GM18502 (cell line): Measurements from ENCODE around the gene PRICKLE3.
A peak's percentile ranks its signal among the peaks of the same experiment; 100 is the strongest.

Experiments
- ATAC-seq: cut with Tn5 transposase; IDR thresholded peaks from one replicate; pipeline ENCODE4 v1.9.1; 2021; ENCODE audit warnings: mild to moderate bottlenecking; ENCODE audit not compliant: unreplicated experiment, poor library complexity

Gene PRICKLE3

DNA sequence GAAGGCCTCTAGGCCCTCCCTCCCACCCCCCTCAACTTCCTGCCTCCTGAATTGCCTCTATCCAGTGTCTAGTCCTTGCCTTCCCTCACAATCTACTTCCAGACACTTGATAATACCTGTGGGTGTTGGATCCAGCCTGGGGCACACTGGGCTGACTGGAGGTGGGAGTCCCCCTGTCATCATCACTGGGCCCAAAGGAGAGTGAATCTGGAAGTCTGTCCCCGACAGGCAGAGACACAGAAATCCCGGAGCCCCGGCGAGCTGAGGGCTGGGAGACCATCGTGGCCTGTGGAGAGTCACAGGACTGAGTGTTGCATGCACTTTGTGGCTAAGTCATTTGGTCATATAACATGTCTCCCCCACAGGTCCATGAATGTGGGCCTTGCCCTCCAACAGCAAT, 22.2 kb upstream of the PRICKLE3 start:
- ATAC-seq, result no peak

DNA sequence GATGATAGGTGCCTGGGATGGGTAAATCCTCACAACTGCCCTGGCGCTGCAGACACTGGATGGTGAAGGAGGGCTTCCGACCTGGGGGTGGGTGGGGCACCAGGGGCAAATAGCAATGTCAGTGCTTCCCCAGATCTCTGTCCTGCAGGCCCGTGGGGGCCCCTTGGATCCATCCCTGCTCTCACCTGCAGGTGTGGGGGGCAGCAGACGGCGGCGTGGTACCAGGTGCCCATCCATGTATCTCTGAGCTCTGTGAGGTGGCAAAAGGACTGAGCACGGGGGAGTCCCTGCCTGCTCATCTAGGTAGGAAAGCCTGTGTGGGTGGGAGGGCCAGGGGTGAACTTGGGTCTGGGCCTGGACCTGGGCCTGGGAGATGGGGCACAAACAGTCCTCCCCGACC, 20.4 kb upstream of the PRICKLE3 start:
- no peak for ATAC-seq

DNA sequence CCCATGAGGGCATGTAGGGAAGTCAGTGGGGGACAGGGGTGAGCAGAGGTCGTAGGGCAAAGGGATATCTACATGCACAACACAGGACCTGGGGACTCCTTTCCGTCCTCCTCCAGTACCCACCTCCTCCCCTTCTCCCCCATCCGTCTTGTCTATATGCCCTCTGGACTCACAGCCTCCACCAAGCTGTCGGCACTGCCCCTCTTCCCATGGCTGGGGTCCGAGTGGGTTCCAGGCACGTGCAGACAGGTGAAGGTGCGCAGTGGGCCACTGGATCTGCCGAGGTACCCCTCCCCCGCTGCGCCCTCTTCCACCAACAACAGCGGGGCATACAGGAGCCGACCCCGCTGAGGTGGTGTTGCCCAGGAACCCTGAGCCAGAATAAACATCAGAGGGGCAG, 19.3 kb upstream of the PRICKLE3 start:
- no peak for ATAC-seq

DNA sequence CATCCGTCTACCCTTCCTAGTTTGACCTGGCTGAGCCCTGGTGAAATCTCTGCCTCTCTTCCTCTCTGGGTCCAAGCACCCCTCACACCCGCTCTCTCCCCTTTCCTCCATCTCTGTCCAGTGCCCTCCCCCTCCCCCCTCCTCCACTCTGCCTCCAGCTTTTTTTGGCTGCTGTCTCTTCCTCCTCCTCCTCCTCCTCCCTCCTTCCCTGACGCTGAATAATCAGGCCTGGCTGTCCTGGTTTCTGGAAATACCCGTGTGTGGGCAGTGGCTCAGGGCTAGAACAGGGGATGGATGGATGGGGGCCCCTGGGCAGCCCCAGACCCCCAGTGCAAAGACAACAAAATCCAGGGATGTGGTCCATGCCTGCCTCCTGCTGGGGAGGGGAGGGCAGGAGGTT, 18.5 kb upstream of the PRICKLE3 start:
- ATAC-seq, result no peak

DNA sequence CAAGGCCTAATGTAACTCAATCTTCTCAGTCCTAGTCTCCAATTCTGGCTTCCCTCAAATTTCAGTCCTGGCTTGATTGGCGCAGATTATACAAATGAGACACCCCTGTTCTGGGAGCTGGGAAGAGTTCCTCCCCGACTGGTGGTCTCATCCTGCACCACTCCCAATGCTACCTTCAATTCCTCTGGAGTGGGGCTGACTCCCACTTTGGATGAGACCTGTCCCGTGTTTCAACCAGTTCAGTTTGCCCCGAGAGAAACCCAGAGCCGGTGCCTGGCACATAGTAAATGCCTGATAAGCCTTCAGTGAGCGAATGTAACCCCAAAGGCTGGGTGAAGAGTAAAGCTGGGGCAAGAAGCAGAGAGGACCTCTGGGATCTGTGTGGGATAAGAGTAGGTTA, 17.8 kb upstream of the PRICKLE3 start:
- ATAC-seq, result no peak

DNA sequence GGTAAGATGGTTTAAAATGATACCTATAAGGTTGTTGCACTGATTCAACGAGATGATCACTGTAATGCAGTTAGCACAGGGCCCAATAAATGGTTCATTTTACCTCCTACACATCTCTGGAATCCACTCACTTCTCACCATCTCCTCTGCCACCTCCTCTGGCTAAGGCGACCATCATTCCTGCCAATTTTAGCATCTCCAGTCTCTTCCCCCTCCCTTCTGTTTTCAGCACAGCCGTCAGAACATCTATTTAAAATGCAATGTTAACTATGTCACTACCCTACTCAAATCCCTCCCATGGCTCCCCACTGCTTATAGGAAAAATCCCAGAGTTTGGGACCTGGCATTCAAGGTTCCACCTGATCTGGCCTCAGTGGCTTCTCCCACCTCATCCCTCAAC, 17.4 kb upstream of the PRICKLE3 start:
- ATAC-seq, result no peak

DNA sequence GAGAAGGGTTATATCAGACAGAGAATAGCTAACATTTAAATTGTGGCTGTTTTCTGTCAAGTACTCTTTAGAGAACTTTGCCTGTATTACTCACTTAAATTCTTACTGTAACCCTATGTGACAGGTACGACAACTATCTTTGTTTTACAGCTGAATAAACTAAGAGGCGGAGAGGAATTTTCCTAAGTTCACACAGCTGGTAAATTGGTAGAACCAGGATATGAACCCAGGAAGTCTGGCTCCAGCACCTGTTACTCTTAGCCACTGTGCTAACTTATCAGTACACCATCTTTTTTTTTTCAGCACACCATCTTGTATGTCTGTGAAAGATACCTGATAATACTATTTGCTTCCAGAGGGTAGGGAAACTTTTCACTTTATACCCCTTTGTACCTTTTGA, 15.8 kb upstream of the PRICKLE3 start:
- no peak for ATAC-seq

DNA sequence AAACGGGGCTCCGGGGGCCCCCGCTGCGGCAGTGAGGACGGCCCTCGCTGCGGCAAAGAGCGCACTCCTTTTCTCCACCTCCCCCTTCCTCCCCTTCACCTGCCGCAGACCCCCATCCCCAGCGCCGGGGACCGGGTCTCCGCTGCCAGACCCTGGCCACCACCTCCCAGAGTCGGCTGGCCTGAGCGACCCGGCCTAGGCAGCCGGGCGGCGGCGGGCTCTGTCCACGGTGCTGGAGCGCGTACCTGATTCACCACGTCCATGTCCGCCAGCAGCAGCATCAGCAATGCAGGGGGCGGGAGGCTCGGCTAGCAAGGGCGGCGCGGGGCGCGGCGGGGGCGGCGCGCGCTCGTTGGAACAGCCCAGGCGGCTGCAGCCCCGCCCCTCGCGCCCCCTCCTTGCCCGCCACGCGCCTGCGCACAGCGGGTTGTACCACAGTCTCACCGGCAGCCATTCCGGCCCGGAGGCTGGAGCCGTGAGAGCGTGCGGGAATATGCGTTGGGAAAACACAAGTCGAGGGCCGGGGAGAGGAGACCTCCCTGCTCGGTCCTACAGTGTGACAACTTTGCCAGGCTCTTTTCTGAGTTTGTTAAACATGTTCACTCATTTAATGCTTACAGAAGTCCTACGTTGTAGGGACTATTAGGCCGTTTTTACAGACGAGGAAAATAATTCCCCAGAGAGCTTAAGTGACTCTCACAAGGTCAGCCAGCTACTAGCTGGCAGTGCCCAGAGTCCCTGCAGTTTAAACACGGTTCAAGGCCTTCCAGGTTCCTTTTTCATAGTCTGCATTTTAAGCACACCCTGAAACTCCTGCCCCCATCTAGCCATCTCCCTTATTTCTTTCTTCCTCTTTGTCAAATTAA, 14.0 kb upstream of the PRICKLE3 start, which contains the start of gene SYP:
SYP (minus strand) TSS at position 288 of the 866 bp plus-strand sequence; CDS start at position 281, 7 bp downstream.
- ATAC-seq, result peak; percentile 97

DNA sequence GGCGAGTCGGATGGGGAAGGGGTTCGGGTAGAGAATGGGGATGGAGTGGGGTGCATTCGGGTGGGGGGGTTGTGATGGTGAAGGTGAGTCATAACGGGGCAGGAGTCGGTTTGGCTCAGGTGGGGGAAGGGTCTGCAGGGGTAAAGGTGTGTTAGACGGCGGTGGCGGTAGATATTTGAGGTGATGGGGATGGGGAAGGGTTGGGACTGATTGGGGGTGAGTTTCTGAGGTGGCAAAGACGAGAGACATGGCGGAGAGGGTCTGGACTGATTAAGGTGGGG, 13.1 kb upstream of the PRICKLE3 start:
- ATAC-seq, result no peak

DNA sequence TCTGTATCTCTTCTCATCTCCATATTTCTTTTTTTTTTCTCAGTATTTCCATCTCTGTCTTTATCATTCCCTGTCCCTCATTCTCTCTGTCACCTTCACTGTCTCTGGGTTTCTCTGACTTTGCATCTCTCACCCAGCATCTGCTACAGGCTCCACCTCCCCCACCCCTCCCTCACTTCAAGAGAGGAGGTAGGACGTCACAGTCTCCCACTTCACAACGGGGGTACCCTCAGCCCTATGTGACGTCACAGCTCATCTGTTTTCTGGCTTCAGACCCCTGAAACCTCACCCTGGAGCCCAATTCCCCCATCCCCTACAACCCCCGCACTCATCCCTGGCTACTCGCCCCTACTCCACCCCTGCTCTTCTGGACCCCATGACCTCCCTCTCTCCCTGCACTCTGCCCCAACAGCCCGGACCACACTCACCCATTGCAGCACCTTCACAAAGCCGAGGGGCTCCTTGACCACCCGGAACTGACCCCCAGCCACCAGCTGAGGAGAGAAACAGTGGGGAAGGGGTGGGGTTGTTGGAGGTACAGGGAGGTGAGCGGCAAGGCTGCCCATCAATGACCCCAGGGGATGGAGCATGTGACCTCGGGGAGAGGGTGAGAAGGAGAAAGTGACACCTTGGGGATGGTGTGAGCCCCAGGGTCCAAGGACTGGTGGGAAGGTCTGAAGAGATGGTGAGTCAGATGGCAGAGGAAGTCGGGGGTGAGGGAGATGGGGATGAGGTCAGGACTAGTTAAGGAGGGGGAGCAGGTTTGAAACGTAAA, 12.6 kb upstream of the PRICKLE3 start:
- ATAC-seq, result no peak

DNA sequence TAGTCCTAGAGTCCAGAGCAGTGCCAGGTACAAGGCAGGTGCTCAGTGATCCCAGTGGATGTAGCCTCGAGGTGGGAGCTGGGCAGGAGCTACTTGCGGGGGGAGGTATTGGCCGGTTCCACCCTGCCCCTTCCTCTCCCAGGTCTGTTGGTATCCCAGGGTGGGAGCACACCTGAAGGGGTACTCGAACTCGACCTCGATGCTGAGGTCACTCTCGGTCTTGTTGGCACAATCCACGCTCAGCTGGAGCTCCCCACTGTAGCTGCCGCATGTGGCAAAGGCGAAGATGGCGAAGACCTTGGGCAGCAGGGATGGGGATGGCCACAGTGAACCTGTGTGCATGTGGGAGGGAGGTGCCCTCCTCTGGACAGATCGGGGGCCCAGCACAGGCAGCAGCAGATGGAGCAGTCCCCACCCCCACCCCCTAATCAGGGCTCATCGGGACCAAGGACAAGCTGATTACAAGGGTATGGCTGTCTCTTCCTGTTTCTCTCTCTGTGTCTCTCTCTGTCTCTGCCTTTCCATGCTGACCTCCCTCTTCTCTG, 11.4 kb upstream of the PRICKLE3 start:
- no peak for ATAC-seq

DNA sequence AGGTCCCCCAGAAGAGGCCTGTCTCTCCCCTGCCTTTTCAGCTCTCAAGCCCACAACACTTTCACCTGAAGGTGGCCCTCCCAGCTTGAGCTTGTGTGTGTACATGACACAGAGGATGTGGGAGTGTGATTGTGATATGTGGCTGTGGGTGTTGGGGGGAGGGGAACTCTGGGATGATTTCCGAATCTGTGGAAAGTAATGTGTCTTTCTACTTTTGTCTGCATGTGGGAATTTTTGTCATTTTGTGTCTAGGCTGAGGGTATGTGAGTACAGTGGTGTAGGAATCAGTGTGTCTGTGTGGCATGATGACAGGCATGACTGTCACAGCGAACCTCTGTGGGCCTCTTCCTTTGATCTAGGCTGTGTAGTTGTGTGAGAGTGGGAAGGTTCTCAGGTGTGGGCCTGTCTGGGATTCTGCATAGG, 7.4 kb upstream of the PRICKLE3 start:
- ATAC-seq, result no peak

DNA sequence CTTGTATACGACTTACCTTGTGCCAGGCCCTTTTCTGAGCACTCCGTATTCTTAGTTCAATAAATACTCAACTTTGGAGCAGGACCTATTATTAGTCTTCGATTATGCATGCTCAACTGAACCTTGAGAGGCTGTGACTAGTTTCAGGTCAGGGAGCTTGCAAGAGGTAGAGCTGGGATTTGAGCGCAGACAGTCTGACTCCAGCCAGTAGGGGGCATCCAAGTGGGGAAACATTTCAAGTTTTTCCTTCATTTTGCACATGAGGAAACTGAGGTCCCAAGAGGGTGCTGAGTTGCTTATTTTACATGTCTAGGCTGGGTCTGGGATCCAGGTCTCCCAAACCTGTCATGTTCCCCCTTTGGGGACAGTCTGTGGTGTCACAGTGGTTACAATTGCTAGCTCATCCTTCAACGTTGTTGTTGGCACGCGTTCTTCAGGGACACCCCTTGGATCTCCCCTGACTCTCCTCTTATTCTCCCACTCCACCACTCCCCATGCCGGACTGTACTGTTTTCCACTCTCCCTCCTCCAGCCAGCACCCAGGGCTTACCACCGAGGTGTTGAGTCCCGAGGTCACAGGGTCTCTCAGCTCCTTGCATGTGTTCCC, 6.7 kb upstream of the PRICKLE3 start:
- ATAC-seq, result no peak

DNA sequence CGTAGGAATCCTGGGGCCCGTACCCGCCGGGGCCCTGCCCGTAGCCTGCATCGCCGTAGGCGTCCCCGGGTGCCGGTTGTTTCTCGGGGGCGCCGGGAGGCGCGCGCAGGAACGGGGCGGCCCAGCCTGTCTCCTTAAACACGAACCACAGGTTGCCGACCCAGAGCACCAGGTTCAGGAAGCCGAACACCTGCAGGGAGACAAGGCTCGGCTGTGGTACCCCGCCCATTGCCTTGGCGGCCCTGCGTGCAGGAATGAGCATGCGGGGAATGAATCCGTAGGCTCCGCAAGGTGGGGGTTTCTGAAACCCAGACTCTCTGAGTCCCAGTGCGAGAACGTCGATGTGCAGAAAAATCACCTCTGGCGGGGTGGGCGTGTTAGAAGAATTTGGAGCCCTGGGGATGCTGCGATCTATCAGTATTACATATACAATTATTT, 5.4 kb upstream of the PRICKLE3 start:
- ATAC-seq, result peak; percentile 24

DNA sequence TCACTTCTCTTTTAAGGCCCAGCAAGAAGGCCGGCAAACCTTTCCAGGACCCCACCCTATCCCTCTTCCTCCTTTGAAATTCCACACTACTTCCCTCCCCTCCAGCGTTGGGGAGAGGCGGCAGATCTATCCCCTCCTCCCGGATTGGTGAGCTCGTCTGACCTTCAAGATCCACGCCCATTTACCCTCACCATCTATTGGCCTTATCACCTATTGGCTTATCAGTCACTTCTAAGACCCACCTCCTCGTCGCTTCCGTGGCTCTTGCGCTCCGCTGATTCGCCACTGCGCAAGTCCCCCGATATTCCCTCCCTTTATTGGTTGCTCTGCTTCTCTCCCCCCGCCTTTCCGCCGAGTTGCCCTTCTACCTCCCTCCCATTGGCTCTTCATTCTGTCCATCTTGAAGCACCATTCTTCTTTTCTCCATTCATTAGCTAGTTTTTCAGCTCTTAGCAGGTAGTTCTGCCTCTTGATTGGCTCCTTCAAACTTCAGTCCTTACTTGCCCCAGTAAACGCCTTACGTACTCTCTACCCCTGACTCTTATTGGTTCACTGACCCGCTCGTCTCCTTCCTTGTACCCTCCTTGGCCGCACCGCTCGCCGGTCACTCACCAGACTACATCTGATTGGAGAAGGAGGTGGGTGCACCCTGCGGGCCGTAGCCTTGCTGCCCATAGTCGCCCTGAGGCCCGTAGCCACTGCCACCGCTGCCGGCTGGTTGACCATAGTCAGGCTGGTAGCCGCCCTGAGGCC, 4.8 kb upstream of the PRICKLE3 start:
- peak; percentile 90 for ATAC-seq

DNA sequence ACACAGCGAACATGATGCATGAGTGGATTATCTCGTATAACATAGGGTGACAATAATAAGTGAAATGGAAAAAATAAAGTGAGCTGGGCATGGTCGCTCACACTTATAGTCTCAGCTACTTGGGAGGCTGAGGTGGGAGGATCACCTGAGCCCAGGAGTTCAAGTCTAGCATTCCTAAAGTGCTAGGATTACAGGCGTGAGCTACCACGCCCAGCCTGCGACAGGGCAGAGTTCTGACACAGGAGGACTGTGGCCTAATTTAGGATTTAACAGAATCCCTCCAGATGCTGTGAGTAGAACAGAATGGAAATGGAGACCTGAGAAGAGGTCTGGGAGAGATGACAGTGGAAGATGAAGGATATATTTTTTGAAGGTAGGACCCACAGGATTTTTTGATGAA, 3.4 kb upstream of the PRICKLE3 start:
- ATAC-seq, result no peak

DNA sequence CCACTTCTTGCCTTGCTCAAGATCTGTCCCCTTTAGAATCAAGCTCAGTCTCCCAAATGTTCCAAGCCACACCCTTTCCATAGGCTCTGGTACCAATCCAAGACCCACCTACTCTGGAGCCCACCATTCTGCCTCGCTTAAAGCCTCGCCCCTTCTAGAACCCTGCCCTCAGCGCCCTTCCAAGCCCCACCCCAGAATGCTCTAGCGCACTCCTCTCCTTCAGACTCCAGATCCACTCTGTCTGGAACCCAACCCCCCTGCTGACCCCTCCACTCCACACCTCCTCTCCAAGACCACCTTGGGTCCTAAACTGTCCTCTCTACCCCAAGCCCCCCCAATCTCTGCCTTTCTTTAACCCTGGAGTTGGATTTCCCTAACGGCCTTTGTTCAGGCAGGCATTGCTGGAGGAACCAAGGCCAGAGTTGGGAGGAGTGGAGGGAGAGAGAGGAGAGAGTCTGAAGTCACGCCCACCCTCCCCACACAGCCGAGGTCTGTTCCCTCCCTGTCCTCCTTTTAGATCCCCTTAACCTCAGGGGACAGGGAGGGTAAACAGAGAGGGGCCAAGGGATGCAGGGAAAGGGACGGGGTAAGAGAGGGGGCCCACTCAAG, 2.4 kb upstream of the PRICKLE3 start:
- ATAC-seq, result no peak

DNA sequence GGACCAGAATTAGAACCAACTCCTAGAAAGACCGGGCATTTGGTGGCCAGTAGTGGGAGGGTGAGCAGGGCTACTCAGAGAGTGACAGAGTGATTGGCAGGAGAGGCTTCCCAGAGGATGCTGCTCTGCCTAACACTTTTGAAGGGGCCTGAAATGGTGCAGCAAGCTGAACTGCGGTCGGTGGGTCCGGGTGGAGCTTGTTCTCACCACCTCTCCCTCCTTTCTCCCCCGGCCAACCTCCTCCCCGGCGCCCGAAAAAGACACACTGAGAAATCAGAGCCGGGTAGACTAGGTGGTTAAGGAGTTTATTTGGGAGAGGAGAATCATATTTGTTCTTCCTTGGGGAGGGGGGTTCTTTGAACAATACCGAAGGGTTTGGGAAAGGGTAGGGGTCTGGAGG, 1.4 kb upstream of the PRICKLE3 start:
- no peak for ATAC-seq

DNA sequence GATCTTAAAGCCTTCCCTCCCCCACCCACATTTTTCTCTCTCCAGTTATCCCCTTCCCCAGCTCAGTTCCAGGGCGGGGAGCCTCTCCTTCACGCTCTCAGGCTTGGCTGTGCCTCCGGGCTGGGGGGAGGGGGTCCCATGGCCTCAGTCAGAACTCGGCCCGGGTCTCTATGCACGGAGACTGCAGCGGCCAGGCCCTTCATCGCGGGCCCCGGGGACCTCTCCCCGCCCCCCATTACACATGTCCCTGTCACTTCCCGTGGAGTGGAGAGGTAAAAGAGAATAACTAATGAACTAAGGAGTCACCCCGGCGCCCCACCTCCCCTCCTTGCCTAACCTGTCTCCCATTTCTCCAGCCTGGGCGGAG, 838 bp upstream of the PRICKLE3 start:
- ATAC-seq, result no peak
